VCaP (cell line): Measurements from ENCODE around the gene SFPQ.

ENCODE experiments used
- H3K27ac ChIP-seq: fragments of 450-650 bp; 2 replicates; pipeline ENCODE4 v1.5.1; 2017
- CTCF ChIP-seq: fragments of 450-650 bp; conservative IDR thresholded peaks from 2 replicates; pipeline ENCODE4 v1.5.1; 2017; ENCODE audit warnings: mild to moderate bottlenecking, moderate library complexity

The SFPQ gene

GRCh38 chr1:35185200-35185599, 7.7 kb downstream of the SFPQ start:
- no peak for TF ChIP-seq CTCF
- no peak overlapping the region for H3K27ac ChIP-seq

GRCh38 chr1:35184495-35185199, 8.3 kb downstream of the SFPQ start:
- no peak for TF ChIP-seq CTCF
- no peak overlapping the region for H3K27ac ChIP-seq

GRCh38 chr1:35181790-35182455, 11.0 kb downstream of the SFPQ start:
- no peak for TF ChIP-seq CTCF

GRCh38 chr1:35180776-35181374, 12.1 kb downstream of the SFPQ start:
- H3K27ac ChIP-seq: no peak overlapping the region
- TF ChIP-seq CTCF: no peak

More at GRCh38 chr1:35181790-35182455, 11.0 kb downstream of the SFPQ start:
- no peak overlapping the region for H3K27ac ChIP-seq

- no peak overlapping the region for H3K27ac ChIP-seq
- no peak for TF ChIP-seq CTCF
These were observed 13.0 kb downstream of the SFPQ start for GRCh38 chr1:35179908-35180307.

- H3K27ac ChIP-seq: no peak overlapping the region
- TF ChIP-seq CTCF: no peak
These were observed 14.0 kb downstream of the SFPQ start for GRCh38 chr1:35178874-35179380.

GRCh38 chr1:35178295-35178695, 14.7 kb downstream of the SFPQ start:
- no peak overlapping the region for H3K27ac ChIP-seq
- no peak for TF ChIP-seq CTCF
